ENCODE data around the gene COLQ.

DNA sequence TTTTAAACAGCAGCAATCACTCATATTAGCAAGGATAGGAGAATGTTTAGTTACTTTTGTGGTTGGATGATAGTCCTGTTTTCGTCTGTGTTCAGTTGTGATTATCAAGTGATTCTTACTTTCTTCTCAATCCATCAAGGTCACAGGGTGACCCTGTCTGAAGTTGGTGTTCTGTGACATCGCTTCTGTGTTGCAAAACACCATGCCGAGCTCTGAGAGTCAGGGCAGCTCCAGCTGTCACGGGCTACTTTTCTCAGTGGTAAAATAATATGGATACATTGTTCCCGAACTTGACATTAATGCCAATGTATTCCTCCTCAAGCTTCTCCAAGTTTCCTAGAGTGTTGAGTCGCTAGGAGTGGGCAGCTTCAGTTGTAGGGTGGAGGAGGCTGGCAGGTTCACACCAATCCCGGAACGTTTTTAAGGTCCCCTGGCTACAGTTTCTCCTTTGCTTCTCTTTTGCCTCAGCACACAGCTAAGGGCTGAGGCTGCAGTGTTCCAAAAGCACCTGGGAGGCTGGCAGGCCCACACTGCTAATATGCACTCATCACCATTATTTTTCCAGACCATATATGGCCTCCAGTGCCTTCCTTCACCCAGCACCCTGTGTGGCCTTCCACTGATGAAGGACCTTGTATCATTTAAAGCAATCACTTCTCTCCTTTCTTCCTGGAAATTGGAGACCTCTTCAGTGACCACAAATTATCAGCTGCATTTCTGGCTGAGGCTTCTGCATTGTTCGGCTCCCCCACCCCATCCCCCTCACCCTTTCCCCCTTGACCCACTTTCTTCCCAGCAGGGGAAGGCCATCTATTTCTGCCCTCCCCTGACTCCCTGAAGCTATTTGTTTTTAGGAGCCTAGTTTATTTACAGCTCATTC, 25.8 kb downstream of the COLQ start:
- TF ChIP-seq, protein P1, sequence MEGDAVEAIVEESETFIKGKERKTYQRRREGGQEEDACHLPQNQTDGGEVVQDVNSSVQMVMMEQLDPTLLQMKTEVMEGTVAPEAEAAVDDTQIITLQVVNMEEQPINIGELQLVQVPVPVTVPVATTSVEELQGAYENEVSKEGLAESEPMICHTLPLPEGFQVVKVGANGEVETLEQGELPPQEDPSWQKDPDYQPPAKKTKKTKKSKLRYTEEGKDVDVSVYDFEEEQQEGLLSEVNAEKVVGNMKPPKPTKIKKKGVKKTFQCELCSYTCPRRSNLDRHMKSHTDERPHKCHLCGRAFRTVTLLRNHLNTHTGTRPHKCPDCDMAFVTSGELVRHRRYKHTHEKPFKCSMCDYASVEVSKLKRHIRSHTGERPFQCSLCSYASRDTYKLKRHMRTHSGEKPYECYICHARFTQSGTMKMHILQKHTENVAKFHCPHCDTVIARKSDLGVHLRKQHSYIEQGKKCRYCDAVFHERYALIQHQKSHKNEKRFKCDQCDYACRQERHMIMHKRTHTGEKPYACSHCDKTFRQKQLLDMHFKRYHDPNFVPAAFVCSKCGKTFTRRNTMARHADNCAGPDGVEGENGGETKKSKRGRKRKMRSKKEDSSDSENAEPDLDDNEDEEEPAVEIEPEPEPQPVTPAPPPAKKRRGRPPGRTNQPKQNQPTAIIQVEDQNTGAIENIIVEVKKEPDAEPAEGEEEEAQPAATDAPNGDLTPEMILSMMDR (IDR thresholded peaks at IDR 0.05) = no peak
- no peak for TF ChIP-seq POLR2A (IDR thresholded peaks at IDR 0.05)

Measured in body of pancreas (tissue), 4 donors.